Type B pancreatic cell (in vitro differentiated cells): Measurements from ENCODE around the gene ADAMTS17. TPM values are rescaled to one million over a fixed set of nuclear protein-coding genes. Genes with fewer than 3 reads are reported as not detected.

Experiments used
- DNase-seq: peaks from one replicate; pipeline ENCODE4 v3.0.0; 2021; ENCODE audit warnings: mixed read lengths; ENCODE audit not compliant: unreplicated experiment; ENCODE audit errors: extremely low spot score
- H3K27ac Mint-ChIP-seq: 2 replicates; pipeline ENCODE4 v1.8.0; 2021; ENCODE audit warnings: mild to moderate bottlenecking, mixed read lengths
- H3K27me3 Mint-ChIP-seq: 2 replicates; pipeline ENCODE4 v1.8.0; 2021; ENCODE audit warnings: mixed read lengths
- H3K36me3 Mint-ChIP-seq: 2 replicates; pipeline ENCODE4 v1.8.0; 2021; ENCODE audit warnings: mixed read lengths
- H3K4me1 Mint-ChIP-seq: one replicate; pipeline ENCODE4 v1.8.0; 2021; ENCODE audit warnings: mixed read lengths; ENCODE audit not compliant: unreplicated experiment
- H3K4me3 Mint-ChIP-seq: 2 replicates; pipeline ENCODE4 v1.8.0; 2021; ENCODE audit warnings: mild to moderate bottlenecking, mixed read lengths
- H3K9me3 Mint-ChIP-seq: 2 replicates; pipeline ENCODE4 v1.8.0; 2021; ENCODE audit warnings: mixed read lengths
- CTCF ChIP-seq: fragments of 200-600 bp; sonication (generic); conservative IDR thresholded peaks from 2 replicates; pipeline ENCODE4 v1.5.0; 2021; ENCODE audit warnings: antibody characterized with exemption, mild to moderate bottlenecking
- total RNA-seq: library from RNA; stranded (reverse); gene quantifications from 2 replicates; pipeline ENCODE4 v1.2.1, GENCODE V29; 2021; ENCODE audit warnings: low replicate concordance

ADAMTS17 gene
- total RNA-seq, 1 donor from 2014 or later = 18.3 TPM

- Mint-ChIP-seq H3K27ac (no peak overlapping the region), H3K9me3 (no peaks in the 10 kb centered on the region), H3K27me3 (no peaks in the 10 kb centered on the region), H3K36me3 (peaks cover 4% of the 10 kb centered on the region), H3K4me3 (no peak overlapping the region), H3K4me1 (no peaks in the 10 kb centered on the region)
- DNase-seq = no peak
- no peak for TF ChIP-seq CTCF
These were observed 177.8 kb downstream of the ADAMTS17 start for GRCh38 chr15:100163961-100164360.

GRCh38 chr15:100160953-100161352 is 180.8 kb downstream of the ADAMTS17 start:
- H3K27ac Mint-ChIP-seq = no peak overlapping the region
- H3K4me3 Mint-ChIP-seq = no peak overlapping the region
- no peak for TF ChIP-seq CTCF
- no peak for DNase-seq
- H3K27me3 Mint-ChIP-seq = no peaks in the 10 kb centered on the region
- H3K36me3 Mint-ChIP-seq = peaks cover 4% of the 10 kb centered on the region
- H3K4me1 Mint-ChIP-seq = no peaks in the 10 kb centered on the region
- no peaks in the 10 kb centered on the region for H3K9me3 Mint-ChIP-seq

GRCh38 chr15:100159436-100159835 is 182.3 kb downstream of the ADAMTS17 start:
- TF ChIP-seq CTCF = no peak
- no peak overlapping the region for H3K27ac Mint-ChIP-seq
- H3K4me1 Mint-ChIP-seq = no peaks in the 10 kb centered on the region
- no peak for DNase-seq
- no peak overlapping the region for H3K4me3 Mint-ChIP-seq
- no peaks in the 10 kb centered on the region for H3K27me3 Mint-ChIP-seq
- H3K36me3 Mint-ChIP-seq = peaks cover 4% of the 10 kb centered on the region
- H3K9me3 Mint-ChIP-seq = no peaks in the 10 kb centered on the region

GRCh38 chr15:100158356-100158755 is 183.4 kb downstream of the ADAMTS17 start:
- Mint-ChIP-seq H3K27me3 (no peaks in the 10 kb centered on the region), H3K27ac (no peak overlapping the region), H3K4me1 (no peaks in the 10 kb centered on the region), H3K4me3 (no peak overlapping the region), H3K9me3 (no peaks in the 10 kb centered on the region), H3K36me3 (peaks cover 4% of the 10 kb centered on the region)
- TF ChIP-seq CTCF = no peak
- no peak for DNase-seq

- Mint-ChIP-seq H3K27ac (no peak overlapping the region), H3K27me3 (no peaks in the 10 kb centered on the region), H3K4me3 (no peak overlapping the region), H3K9me3 (no peaks in the 10 kb centered on the region), H3K36me3 (peaks cover 4% of the 10 kb centered on the region), H3K4me1 (no peaks in the 10 kb centered on the region)
- DNase-seq = no peak
- no peak for TF ChIP-seq CTCF
These were observed 185.6 kb downstream of the ADAMTS17 start for GRCh38 chr15:100156201-100156600.

GRCh38 chr15:100154338-100154737 is 187.4 kb downstream of the ADAMTS17 start:
- Mint-ChIP-seq H3K9me3 (no peaks in the 10 kb centered on the region), H3K36me3 (peaks cover 3% of the 10 kb centered on the region), H3K27me3 (no peaks in the 10 kb centered on the region), H3K4me1 (no peaks in the 10 kb centered on the region), H3K4me3 (no peak overlapping the region), H3K27ac (no peak overlapping the region)
- no peak for TF ChIP-seq CTCF
- no peak for DNase-seq
